Activated CD8-positive, alpha-beta memory T cell treated with anti-CD3 and anti-CD28 coated beads for 36 hours (primary cell): ENCODE measurements around the gene POC1B. TPM values are rescaled to one million over a fixed set of nuclear protein-coding genes. Genes with fewer than 3 reads are reported as not detected.
"Not testable (repeated sequence)": the region's sequence is repeated elsewhere in the genome, so short reads cannot be mapped to it uniquely, and the experiment has no call there.

Source experiments
- CTCF ChIA-PET: fragments of 350-600 bp; sonication (Branson Sonifier 250); formaldehyde crosslinking; loops from one replicate; lab custom pipeline; 2021; ENCODE audit warnings: antibody characterized with exemption; lab: Charles Lee
- POLR2A ChIA-PET: fragments of 350-600 bp; sonication (Branson Sonifier 250); formaldehyde crosslinking; loops from one replicate; lab custom pipeline; 2021; ENCODE audit warnings: antibody characterized with exemption; lab: Charles Lee
- total RNA-seq, 2 experiments: library from RNA; stranded (reverse); gene quantifications; one replicate each; pipeline ENCODE4 v1.2.3, GENCODE V29; 2021

The POC1B gene
- total RNA-seq, 2 experiments from 2014 or later: 22.9 to 24.2 TPM

GRCh38 chr12:89476904-89477595, 48.8 kb downstream of the POC1B start:
- ChIA-PET POLR2A (no interaction called here), CTCF (interaction anchor here (0.8 to 1.1 kb wide), 3 partner anchors 11 to 458 kb away, joined by 3 read pairs; no protein-coding TSS in a partner anchor)

DNA sequence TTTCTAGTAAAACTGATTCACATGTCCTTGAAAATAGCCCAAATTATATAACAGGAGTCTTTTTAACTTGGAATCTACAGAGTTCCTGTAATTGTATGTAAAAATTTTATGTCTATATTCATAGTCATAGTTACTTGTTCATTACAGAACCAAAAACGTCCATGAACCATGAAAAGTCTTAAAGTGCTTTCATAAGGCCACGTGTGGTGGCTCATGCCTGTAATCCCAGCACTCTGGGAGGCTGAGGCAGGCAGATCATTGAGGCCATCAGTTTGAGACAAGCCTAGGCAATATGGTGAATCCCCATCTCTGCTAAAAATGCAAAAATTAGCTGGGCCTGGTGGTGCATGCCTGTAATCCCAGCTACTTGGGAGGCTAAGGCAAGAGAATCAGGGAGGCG, 49.6 kb downstream of the POC1B start:
- ChIA-PET POLR2A (no interaction called here), CTCF (no interaction called here)

- POLR2A ChIA-PET: no interaction called here
- CTCF ChIA-PET: interaction anchor here (2.1 kb wide), 1 partner anchor 14 kb away, joined by 5 read pairs; no protein-coding TSS in a partner anchor
Measured at GRCh38 chr12:89475203-89475990, 50.5 kb downstream of the POC1B start.

GRCh38 chr12:89474615-89475014, 51.2 kb downstream of the POC1B start:
- CTCF ChIA-PET: interaction anchor here (2.1 kb wide), 1 partner anchor 14 kb away, joined by 5 read pairs; no protein-coding TSS in a partner anchor
- POLR2A ChIA-PET: no interaction called here

GRCh38 chr12:89472508-89472907, 53.3 kb downstream of the POC1B start:
- ChIA-PET CTCF (no interaction called here), POLR2A (interaction anchor here (1.9 kb wide), 1 partner anchor 22 kb away, joined by 8 read pairs; no protein-coding TSS in a partner anchor)

DNA sequence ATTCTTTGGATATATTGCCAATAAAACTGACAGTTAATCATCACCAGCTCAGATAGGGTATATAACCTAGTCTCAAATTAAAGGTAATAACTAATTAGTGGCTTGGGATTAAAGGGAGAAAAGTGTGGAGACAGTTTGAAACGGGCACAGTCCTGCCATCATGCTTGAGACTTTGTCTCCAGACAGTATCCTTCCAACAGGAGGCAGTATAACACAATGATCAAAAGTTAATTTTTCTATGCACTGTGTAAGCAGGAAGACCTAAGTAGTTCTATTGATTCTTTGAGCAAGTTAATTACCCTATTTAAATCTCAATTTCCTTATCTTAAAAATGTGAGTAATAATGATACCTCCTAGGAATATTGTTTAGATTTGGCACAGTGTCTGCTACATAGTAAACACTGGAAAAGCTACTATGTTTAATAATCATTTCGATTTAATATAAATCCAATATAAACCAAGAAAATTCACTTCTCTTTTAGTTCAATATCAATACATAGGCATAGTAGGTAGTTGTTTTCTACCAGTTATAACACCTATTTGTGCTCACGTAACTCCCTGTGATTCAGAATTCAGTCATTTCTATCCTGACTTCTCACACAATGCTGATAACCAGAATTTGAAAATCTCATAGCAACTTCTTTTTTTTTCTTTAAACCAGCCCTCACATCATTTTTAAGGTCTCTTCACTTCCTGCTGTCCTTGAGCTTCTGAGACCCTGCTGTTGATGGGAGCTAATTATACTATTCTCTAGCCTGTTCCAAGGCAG, 54.9 kb downstream of the POC1B start:
- ChIA-PET CTCF (interaction anchor here (0.6 to 2.5 kb wide), 12 partner anchors 9 to 1234 kb away, joined by 3 to 17 read pairs (median 3); partner anchors contain the start of genes GALNT4 and POC1B), POLR2A (interaction anchor here (0.7 to 1.9 kb wide), 2 partner anchors 24 to 25 kb away, joined by 4 to 8 read pairs; no protein-coding TSS in a partner anchor)

DNA sequence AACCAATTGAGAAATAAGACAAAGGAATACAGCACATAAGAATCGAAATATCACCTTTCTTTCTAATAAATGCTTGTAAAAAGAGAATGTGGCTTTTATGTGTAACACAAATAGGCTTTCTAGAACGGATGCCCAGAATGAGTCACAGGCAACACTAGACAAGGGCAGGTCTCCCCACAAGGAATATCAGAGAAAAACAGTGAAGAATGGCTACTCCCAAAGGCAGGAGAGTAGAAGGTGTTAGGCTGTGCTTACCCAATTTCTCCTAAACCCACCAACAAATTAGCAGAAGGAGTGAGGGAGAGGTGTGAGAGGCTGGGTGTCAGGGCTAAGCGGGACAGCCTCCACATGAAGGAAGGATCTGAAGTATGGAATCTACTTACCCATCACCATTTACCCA, 56.5 kb downstream of the POC1B start:
- ChIA-PET POLR2A (interaction anchor here (1.0 kb wide), 1 partner anchor 117 kb away, joined by 4 read pairs; the partner anchor contains the start of gene DUSP6), CTCF (interaction anchor here (1.2 to 2.3 kb wide), 2 partner anchors 25 to 55 kb away, joined by 3 to 17 read pairs; partner anchors contain the start of genes GALNT4 and POC1B)

GRCh38 chr12:89468648-89469326, 57.1 kb downstream of the POC1B start:
- ChIA-PET POLR2A (interaction anchor here (0.7 to 1.0 kb wide), 3 partner anchors 117 to 306 kb away, joined by 3 to 4 read pairs (median 4); partner anchors contain the start of gene DUSP6), CTCF (interaction anchor here (1.2 to 1.6 kb wide), 3 partner anchors 26 to 449 kb away, joined by 3 to 6 read pairs (median 4); no protein-coding TSS in a partner anchor)

GRCh38 chr12:89468017-89468416, 57.8 kb downstream of the POC1B start:
- CTCF ChIA-PET: interaction anchor here (0.9 to 1.6 kb wide), 5 partner anchors 27 to 448 kb away, joined by 3 to 6 read pairs (median 3); no protein-coding TSS in a partner anchor
- POLR2A ChIA-PET: interaction anchor here (0.7 kb wide), 1 partner anchor 305 kb away, joined by 4 read pairs; no protein-coding TSS in a partner anchor

- ChIA-PET CTCF (no interaction called here), POLR2A (no interaction called here)
Measured at GRCh38 chr12:89464974-89465592, 60.8 kb downstream of the POC1B start.

DNA sequence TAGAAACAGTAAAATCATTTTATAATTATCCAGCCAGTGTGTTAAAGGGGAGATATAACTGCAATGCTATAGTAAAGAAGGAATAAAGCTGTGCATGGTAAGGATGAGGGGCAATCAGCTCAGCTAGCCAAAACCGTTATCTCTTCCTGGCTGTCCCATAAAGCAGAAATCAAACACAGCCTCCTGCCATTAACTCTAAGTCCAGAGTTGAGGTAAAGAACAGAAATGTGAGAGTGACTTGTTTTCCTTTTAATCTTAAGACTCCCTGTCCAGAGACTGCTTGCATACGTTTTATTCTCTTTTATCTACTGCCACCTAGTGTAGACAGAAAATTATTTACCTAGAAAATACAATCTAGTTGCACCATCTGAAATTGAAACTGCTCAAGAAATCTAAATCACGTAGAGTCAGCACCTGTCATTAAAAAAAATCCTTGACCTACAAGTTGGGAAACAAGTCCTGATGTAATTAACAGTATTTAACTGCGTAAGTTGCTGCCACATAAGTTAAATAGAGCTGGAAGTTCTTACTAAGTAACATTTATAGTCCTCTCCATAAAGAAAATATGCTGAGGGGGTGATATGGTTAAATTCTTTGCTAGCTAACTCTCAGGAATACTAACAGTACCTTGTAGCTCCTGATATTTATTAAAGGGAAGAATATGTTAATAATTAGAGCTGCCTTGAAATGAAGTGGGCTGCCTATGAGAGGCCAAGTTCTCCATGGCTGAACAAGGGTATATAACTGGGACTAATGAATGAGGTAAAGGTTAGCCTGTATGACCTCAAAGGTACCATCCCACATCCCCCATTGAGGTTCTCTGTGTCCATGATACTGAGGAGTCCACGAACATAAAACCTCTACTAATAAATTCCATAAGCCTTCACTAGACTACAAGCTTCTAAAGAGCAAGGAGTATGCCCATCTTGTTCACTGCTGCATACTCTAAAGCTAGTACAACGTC, 63.9 kb downstream of the POC1B start:
- ChIA-PET CTCF (interaction anchor here (0.6 to 1.6 kb wide), 11 partner anchors 9 to 442 kb away, joined by 3 to 9 read pairs (median 4); partner anchors contain the start of genes DUSP6, GALNT4 and POC1B), POLR2A (no interaction called here)

DNA sequence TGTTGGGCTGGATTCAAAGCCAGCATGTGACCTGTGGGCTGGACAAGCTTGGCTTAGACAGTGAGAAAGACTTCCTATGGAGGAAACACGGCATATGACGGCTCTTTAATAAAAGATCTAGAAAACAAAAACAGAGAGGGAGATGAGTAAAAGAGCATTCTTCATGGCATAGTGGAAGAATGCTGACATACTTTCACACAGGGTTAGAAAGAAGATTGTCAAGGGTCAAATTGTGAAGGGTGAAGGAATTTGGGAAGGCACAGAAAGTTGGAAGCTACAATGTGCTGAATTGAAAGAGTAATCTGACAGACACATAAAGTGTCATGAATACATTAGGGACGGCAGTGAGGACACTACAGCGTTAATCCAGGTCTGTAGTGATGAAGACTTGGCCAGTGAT, 64.7 kb downstream of the POC1B start:
- ChIA-PET CTCF (interaction anchor here (1.0 to 1.6 kb wide), 3 partner anchors 23 to 442 kb away, joined by 3 to 5 read pairs (median 4); no protein-coding TSS in a partner anchor), POLR2A (no interaction called here)

DNA sequence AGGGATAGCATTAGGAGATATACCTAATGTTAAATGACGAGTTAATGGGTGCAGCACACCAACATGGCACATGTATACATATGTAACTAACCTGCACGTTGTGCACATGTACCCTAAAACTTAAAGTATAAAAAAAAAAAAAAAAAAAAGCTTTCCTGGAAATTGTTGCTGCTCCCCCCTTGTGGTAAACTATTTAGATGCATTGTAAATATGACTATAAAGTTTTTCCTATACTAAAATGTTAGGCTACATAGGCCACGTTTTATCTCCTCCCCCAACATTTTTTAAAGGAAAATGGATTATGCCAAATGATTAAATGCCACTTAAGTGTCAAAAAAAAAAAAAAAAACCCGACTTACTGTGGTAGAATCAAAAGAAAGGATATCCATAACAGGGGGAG, 66.6 kb downstream of the POC1B start:
- CTCF ChIA-PET: interaction anchor here (1.3 kb wide), 1 partner anchor 440 kb away, joined by 3 read pairs; no protein-coding TSS in a partner anchor

DNA sequence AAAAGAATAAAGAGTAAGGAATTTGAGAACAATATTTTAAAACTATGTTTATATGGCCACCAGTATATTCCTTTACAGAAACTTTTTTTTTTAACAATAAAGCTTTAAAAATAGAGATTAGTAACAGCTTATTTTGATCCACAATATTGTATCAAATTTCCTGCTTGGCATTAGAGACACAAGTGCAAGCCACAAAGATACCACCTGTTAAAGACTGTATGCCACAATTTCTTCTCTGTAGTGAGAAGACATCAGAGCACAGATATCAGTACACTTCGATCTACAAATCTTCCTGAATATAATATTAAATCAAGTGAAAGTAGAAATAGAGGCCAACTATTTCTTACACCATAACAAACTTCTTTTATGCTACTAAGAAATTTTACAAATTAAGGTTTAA, 69.3 kb downstream of the POC1B start:
- ChIA-PET CTCF (no interaction called here), POLR2A (no interaction called here)

More for the DNA sequence above, 66.6 kb downstream of the POC1B start:
- POLR2A ChIA-PET: not testable (repeated sequence)

DNA sequence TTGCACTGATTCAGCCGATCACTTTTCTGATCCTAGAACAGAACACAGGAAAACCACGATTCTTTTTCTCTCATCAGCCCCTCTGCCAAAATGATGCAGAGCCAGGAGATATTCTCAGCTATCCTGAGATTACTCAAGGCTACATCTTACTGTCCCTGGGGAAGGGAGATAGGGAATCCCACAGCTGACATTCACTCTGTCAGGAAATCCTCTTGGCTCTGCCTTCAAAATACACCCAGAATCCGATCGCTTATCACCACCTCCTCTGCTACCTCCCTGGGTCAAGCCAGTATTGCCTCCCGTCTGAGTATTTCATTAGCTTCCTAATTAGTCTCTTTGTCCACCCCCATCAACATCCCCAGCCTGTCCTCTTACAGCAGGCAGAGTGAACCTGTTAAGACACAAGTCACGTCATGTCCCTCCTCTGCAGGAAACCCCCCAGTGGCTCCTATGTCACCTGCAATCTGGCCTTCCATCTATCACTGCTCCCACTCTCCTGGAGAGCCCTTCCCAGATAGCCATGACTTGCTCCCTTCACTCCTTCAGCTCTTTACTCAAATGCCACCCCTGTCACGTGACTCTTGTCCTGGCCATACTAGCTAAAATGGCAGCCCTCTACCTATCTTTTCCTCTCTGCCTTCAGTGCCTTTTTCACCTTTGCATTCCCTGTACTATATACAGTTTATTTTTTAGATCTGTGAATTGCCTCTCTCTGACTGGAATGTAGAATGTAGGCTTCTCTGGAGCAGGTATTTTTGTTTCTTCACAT, 71.6 kb downstream of the POC1B start:
- ChIA-PET POLR2A (no interaction called here), CTCF (no interaction called here)
